Astrocyte (in vitro differentiated cells and primary cell): ENCODE data around the gene PCED1A.

Source experiments
- CTCF ChIP-seq: IDR thresholded peaks from 2 replicates; pipeline ENCODE4 v1.5.1; 2011; ENCODE audit warnings: low read depth, mild to moderate bottlenecking, inconsistent platforms, low read length, moderate library complexity; ENCODE audit not compliant: insufficient read depth
- EZH2 ChIP-seq: IDR thresholded peaks from 2 replicates; pipeline ENCODE4 v1.6.1; 2012; ENCODE audit warnings: mild to moderate bottlenecking, low read length, inconsistent platforms; ENCODE audit not compliant: insufficient read depth

GRCh38 chr20:2839732-2840137 lies 720 bp downstream of the PCED1A start:
- TF ChIP-seq CTCF (no peak), EZH2 (no peak)
